CD4-positive, alpha-beta memory T cell (primary cell): ENCODE measurements around the gene SIK3. TPM values are rescaled to one million over a fixed set of nuclear protein-coding genes. Genes with fewer than 3 reads are reported as not detected.

Source experiments
- CTCF ChIA-PET: fragments of 350-600 bp; sonication (Branson Sonifier 250); formaldehyde crosslinking; loops from one replicate; lab custom pipeline; 2021; ENCODE audit warnings: inconsistent platforms; ENCODE audit not compliant: partially characterized antibody; lab: Charles Lee
- POLR2A ChIA-PET: fragments of 350-600 bp; sonication (Branson Sonifier 250); formaldehyde crosslinking; loops from one replicate; lab custom pipeline; 2021; ENCODE audit not compliant: partially characterized antibody; lab: Charles Lee
- DNase-seq, 5 donors: peaks; one replicate each; pipeline versions ENCODE4 v3.0.0 to v3.0.0-alpha.2; 2020 to 2022; ENCODE audit warnings: mixed read lengths in 1 of 5
- H3K27ac ChIP-seq: one replicate; pipeline ENCODE4 v1.7.0; 2013; ENCODE audit warnings: low read depth, low read length
- H3K27me3 ChIP-seq: 2 replicates; pipeline ENCODE4 v1.7.0; 2013; ENCODE audit warnings: mild to moderate bottlenecking, low read length, moderate library complexity; ENCODE audit not compliant: insufficient read depth
- H3K36me3 ChIP-seq: 2 replicates; pipeline ENCODE4 v1.7.0; 2013; ENCODE audit warnings: mild to moderate bottlenecking, low read length, moderate library complexity; ENCODE audit not compliant: insufficient read depth
- H3K4me1 ChIP-seq: 2 replicates; pipeline ENCODE4 v1.7.0; 2013; ENCODE audit warnings: mild to moderate bottlenecking, low read length, moderate library complexity; ENCODE audit not compliant: insufficient read depth
- H3K4me3 ChIP-seq, 2 donors: one replicate each; pipeline ENCODE4 v1.7.0; 2013; ENCODE audit warnings: low read length in 2 of 2, mild to moderate bottlenecking in 1 of 2
- H3K9me3 ChIP-seq, 2 donors: one replicate each; pipeline ENCODE4 v1.7.0; 2013; ENCODE audit warnings: low read length in 2 of 2, control low read depth in 1 of 2; ENCODE audit not compliant: control insufficient read depth in 1 of 2
- H3K27ac Mint-ChIP-seq, 7 donors: one replicate each; pipeline ENCODE4 v1.8.0; 2020 to 2021; ENCODE audit warnings: mixed read lengths in 7 of 7, mild to moderate bottlenecking in 6 of 7, inconsistent platforms in 3 of 7, moderate library complexity in 3 of 7
- H3K27me3 Mint-ChIP-seq, 2 donors: one replicate each; pipeline ENCODE4 v1.8.0; 2020 to 2021; ENCODE audit warnings: mixed read lengths in 2 of 2
- H3K36me3 Mint-ChIP-seq, 2 donors: one replicate each; pipeline ENCODE4 v1.8.0; 2020 to 2021; ENCODE audit warnings: mixed read lengths in 2 of 2, inconsistent platforms in 1 of 2, mild to moderate bottlenecking in 1 of 2
- H3K4me1 Mint-ChIP-seq, 4 donors: one replicate each; pipeline ENCODE4 v1.8.0; 2020 to 2021; ENCODE audit warnings: mixed read lengths in 4 of 4, mild to moderate bottlenecking in 1 of 4
- H3K4me3 Mint-ChIP-seq, 8 donors: one replicate each; pipeline ENCODE4 v1.8.0; 2020 to 2021; ENCODE audit warnings: mixed read lengths in 8 of 8, mild to moderate bottlenecking in 7 of 8, moderate library complexity in 6 of 8, inconsistent platforms in 3 of 8
- H3K9me3 Mint-ChIP-seq, 8 donors: one replicate each; pipeline ENCODE4 v1.8.0; 2020 to 2021; ENCODE audit warnings: mixed read lengths in 8 of 8, mild to moderate bottlenecking in 5 of 8, inconsistent platforms in 3 of 8, moderate library complexity in 1 of 8
- intact Hi-C: fragments of 100-400 bp; cut with micrococcal nuclease; formaldehyde crosslinking; loops from one replicate; pipeline ENCODE4 v1.15.1; 2023
- polyA plus RNA-seq, 2 donors: library from polyadenylated mRNA; unstranded; fragments of 300-500 nt; fragmentation: Illumina TruSeq; gene quantifications; one replicate each; pipeline ENCODE4 v1.2.3, GENCODE V29; 2021
- total RNA-seq, 2 experiments: library from RNA; stranded (reverse); gene quantifications; one replicate each; pipeline ENCODE4 v1.2.3, GENCODE V29; 2021

Gene SIK3
- total and polyA plus RNA-seq, 4 experiments from 2014 or later: 9.7 to 97.5 (median 62.5) TPM

- peak overlapping the region; percentile 1 to 70 (median 23) for H3K27ac Mint-ChIP-seq
- intact Hi-C loops: no loop called here
- H3K4me1 ChIP-seq: peaks cover 9% of the 10 kb centered on the region
- H3K9me3 ChIP-seq: no peaks in the 10 kb centered on the region
- H3K36me3 Mint-ChIP-seq: peaks cover 40 to 58% of the 10 kb centered on the region in 2 donors
- no peaks in the 10 kb centered on the region for H3K27me3 Mint-ChIP-seq
- no peak overlapping the region for H3K4me3 ChIP-seq
- no peaks in the 10 kb centered on the region for H3K27me3 ChIP-seq
- POLR2A ChIA-PET: interaction anchor here (0.7 to 1.2 kb wide), 3 partner anchors 12 to 361 kb away, joined by 3 read pairs; no protein-coding TSS in a partner anchor
- H3K4me1 Mint-ChIP-seq: peaks cover 30 to 50% (median 38%) of the 10 kb centered on the region in 4 donors
- DNase-seq: no peak
- H3K36me3 ChIP-seq: peaks cover 10% of the 10 kb centered on the region
- no peaks in the 10 kb centered on the region for H3K9me3 Mint-ChIP-seq
- CTCF ChIA-PET: interaction anchor here (0.6 to 1.6 kb wide), 4 partner anchors 12 to 157 kb away, joined by 3 to 4 read pairs (median 4); no protein-coding TSS in a partner anchor
- H3K27ac ChIP-seq: no peak overlapping the region
- no peak overlapping the region for H3K4me3 Mint-ChIP-seq
Observed at GRCh38 chr11:116948391-116948790, 149.8 kb downstream of the SIK3 start.

GRCh38 chr11:116946414-116946813 is 151.8 kb downstream of the SIK3 start:
- H3K27ac Mint-ChIP-seq: peak overlapping the region in 4 of 7 donors; percentile 29 to 62 (median 48)
- no peaks in the 10 kb centered on the region for H3K9me3 ChIP-seq
- H3K4me1 Mint-ChIP-seq: peaks cover 29 to 47% (median 31%) of the 10 kb centered on the region in 4 donors
- no peaks in the 10 kb centered on the region for H3K27me3 ChIP-seq
- intact Hi-C loops: no loop called here
- DNase-seq: no peak
- H3K4me3 ChIP-seq: no peak overlapping the region
- H3K27me3 Mint-ChIP-seq: no peaks in the 10 kb centered on the region
- no peak overlapping the region for H3K27ac ChIP-seq
- H3K4me3 Mint-ChIP-seq: no peak overlapping the region
- ChIA-PET POLR2A (interaction anchor here (1.2 kb wide), 1 partner anchor 143 kb away, joined by 3 read pairs; no protein-coding TSS in a partner anchor), CTCF (interaction anchor here (1.7 to 2.4 kb wide), 2 partner anchors 13 to 110 kb away, joined by 6 read pairs; no protein-coding TSS in a partner anchor)
- peaks cover 10% of the 10 kb centered on the region for H3K36me3 ChIP-seq
- peaks cover 0 to 3% (median 0%) of the 10 kb centered on the region in 8 donors for H3K9me3 Mint-ChIP-seq
- no peaks in the 10 kb centered on the region for H3K4me1 ChIP-seq
- H3K36me3 Mint-ChIP-seq: peaks cover 51 to 53% of the 10 kb centered on the region in 2 donors

GRCh38 chr11:116939499-116939898 is 158.7 kb downstream of the SIK3 start:
- Histone ChIP-seq H3K4me1 (no peaks in the 10 kb centered on the region), H3K4me3 (no peak overlapping the region), H3K9me3 (no peaks in the 10 kb centered on the region), H3K27ac (no peak overlapping the region), H3K27me3 (no peaks in the 10 kb centered on the region), H3K36me3 (no peaks in the 10 kb centered on the region)
- H3K36me3 Mint-ChIP-seq: peaks cover 31 to 36% of the 10 kb centered on the region in 2 donors
- peak overlapping the region in 3 of 7 donors; percentile 30 to 70 (median 64) for H3K27ac Mint-ChIP-seq
- intact Hi-C loops: no loop called here
- peaks cover 14 to 34% (median 20%) of the 10 kb centered on the region in 4 donors for H3K4me1 Mint-ChIP-seq
- H3K27me3 Mint-ChIP-seq: no peaks in the 10 kb centered on the region
- no peak for DNase-seq
- peak overlapping the region in 1 of 8 donors; percentile 21 for H3K4me3 Mint-ChIP-seq
- peaks cover 0 to 3% (median 0%) of the 10 kb centered on the region in 8 donors for H3K9me3 Mint-ChIP-seq
- ChIA-PET CTCF (interaction anchor here (0.8 kb wide), 1 partner anchor 9 kb away, joined by 3 read pairs; no protein-coding TSS in a partner anchor), POLR2A (interaction anchor here (2.5 kb wide), 1 partner anchor 10 kb away, joined by 8 read pairs; no protein-coding TSS in a partner anchor)

GRCh38 chr11:116938471-116939070 is 159.7 kb downstream of the SIK3 start:
- Histone ChIP-seq H3K9me3 (no peaks in the 10 kb centered on the region), H3K36me3 (no peaks in the 10 kb centered on the region), H3K27ac (no peak overlapping the region), H3K27me3 (no peaks in the 10 kb centered on the region), H3K4me1 (peaks cover 7% of the 10 kb centered on the region), H3K4me3 (no peak overlapping the region)
- intact Hi-C loops: no loop called here
- ChIA-PET CTCF (no interaction called here), POLR2A (interaction anchor here (2.5 kb wide), 1 partner anchor 9 kb away, joined by 8 read pairs; no protein-coding TSS in a partner anchor)
- Mint-ChIP-seq H3K9me3 (peaks cover 0 to 3% (median 0%) of the 10 kb centered on the region in 8 donors), H3K27me3 (no peaks in the 10 kb centered on the region), H3K36me3 (peaks cover 27 to 30% of the 10 kb centered on the region in 2 donors), H3K4me3 (no peak overlapping the region), H3K27ac (peak overlapping the region in 3 of 7 donors; percentile 38 to 72 (median 59)), H3K4me1 (peaks cover 16 to 37% (median 25%) of the 10 kb centered on the region in 4 donors)
- no peak for DNase-seq

GRCh38 chr11:116936754-116937446 is 161.3 kb downstream of the SIK3 start:
- no peak for DNase-seq
- intact Hi-C loops: no loop called here
- CTCF ChIA-PET: interaction anchor here (1.3 kb wide), 1 partner anchor 8 kb away, joined by 3 read pairs; no protein-coding TSS in a partner anchor

GRCh38 chr11:116935514-116935913 is 162.7 kb downstream of the SIK3 start:
- Mint-ChIP-seq H3K9me3 (peaks cover 0 to 3% (median 0%) of the 10 kb centered on the region in 8 donors), H3K27ac (peak overlapping the region in 6 of 7 donors; percentile 25 to 65 (median 52)), H3K4me3 (no peak overlapping the region), H3K27me3 (no peaks in the 10 kb centered on the region), H3K4me1 (peaks cover 33 to 56% (median 47%) of the 10 kb centered on the region in 4 donors), H3K36me3 (peaks cover 16 to 27% of the 10 kb centered on the region in 2 donors)
- ChIA-PET POLR2A (interaction anchor here (1.5 kb wide), 1 partner anchor 12 kb away, joined by 3 read pairs; no protein-coding TSS in a partner anchor), CTCF (no interaction called here)
- intact Hi-C loops: no loop called here
- Histone ChIP-seq H3K4me3 (no peak overlapping the region), H3K36me3 (no peaks in the 10 kb centered on the region), H3K27ac (no peak overlapping the region), H3K9me3 (no peaks in the 10 kb centered on the region), H3K4me1 (peaks cover 38% of the 10 kb centered on the region), H3K27me3 (no peaks in the 10 kb centered on the region)
- DNase-seq: no peak

More at GRCh38 chr11:116936754-116937446, 161.3 kb downstream of the SIK3 start:
- H3K9me3 Mint-ChIP-seq: peaks cover 0 to 3% (median 0%) of the 10 kb centered on the region in 8 donors
- Histone ChIP-seq H3K9me3 (no peaks in the 10 kb centered on the region), H3K27ac (no peak overlapping the region), H3K36me3 (no peaks in the 10 kb centered on the region), H3K4me1 (peaks cover 24% of the 10 kb centered on the region), H3K4me3 (no peak overlapping the region), H3K27me3 (no peaks in the 10 kb centered on the region)
- H3K36me3 Mint-ChIP-seq: peaks cover 20 to 26% of the 10 kb centered on the region in 2 donors
- H3K4me3 Mint-ChIP-seq: peak overlapping the region in 2 of 8 donors; percentile 10 to 23
- H3K27me3 Mint-ChIP-seq: no peaks in the 10 kb centered on the region
- POLR2A ChIA-PET: interaction anchor here (0.8 kb wide), 1 partner anchor 15 kb away, joined by 3 read pairs; no protein-coding TSS in a partner anchor
- peak overlapping the region; percentile 5 to 69 (median 39) for H3K27ac Mint-ChIP-seq
- peaks cover 20 to 42% (median 35%) of the 10 kb centered on the region in 4 donors for H3K4me1 Mint-ChIP-seq
